Inflammatory macrophage treated with lipopolysaccharide for 1 hour (primary cell): ENCODE measurements around the gene ERI3.

Source experiments
- DNase-seq, 2 donors: peaks; one replicate each; pipeline ENCODE4 v3.0.0-alpha.2; 2020 to 2022

Gene ERI3

GRCh38 chr1:44259090-44259489 lies 96.0 kb downstream of the ERI3 start:
- no peak for DNase-seq

GRCh38 chr1:44256762-44257554 lies 98.1 kb downstream of the ERI3 start:
- no peak for DNase-seq

GRCh38 chr1:44254392-44254910 lies 100.6 kb downstream of the ERI3 start:
- DNase-seq, result no peak

GRCh38 chr1:44251989-44252671 lies 102.9 kb downstream of the ERI3 start:
- no peak for DNase-seq

GRCh38 chr1:44251486-44251885 lies 103.6 kb downstream of the ERI3 start:
- no peak for DNase-seq

- no peak for DNase-seq
These were observed 104.8 kb downstream of the ERI3 start for GRCh38 chr1:44250068-44250781.

GRCh38 chr1:44249543-44249942 lies 105.5 kb downstream of the ERI3 start:
- DNase-seq, result no peak

GRCh38 chr1:44246806-44247205 lies 108.3 kb downstream of the ERI3 start:
- no peak for DNase-seq

- no peak for DNase-seq
These were observed 110.1 kb downstream of the ERI3 start for GRCh38 chr1:44244986-44245385.

GRCh38 chr1:44243782-44244495 lies 111.1 kb downstream of the ERI3 start:
- no peak for DNase-seq

GRCh38 chr1:44242746-44243145 lies 112.3 kb downstream of the ERI3 start:
- DNase-seq, result no peak

- no peak for DNase-seq
These were observed 114.0 kb downstream of the ERI3 start for GRCh38 chr1:44240802-44241671.

- no peak for DNase-seq
These were observed 115.1 kb downstream of the ERI3 start for GRCh38 chr1:44239961-44240371.

- DNase-seq, result no peak
These were observed 115.6 kb downstream of the ERI3 start for GRCh38 chr1:44239331-44239960.

GRCh38 chr1:44238660-44239059 lies 116.4 kb downstream of the ERI3 start:
- DNase-seq, result no peak

- peak; percentile 55 to 83 for DNase-seq
These were observed 117.2 kb downstream of the ERI3 start for GRCh38 chr1:44237721-44238457.

- no peak for DNase-seq
These were observed 118.4 kb downstream of the ERI3 start for GRCh38 chr1:44236490-44237272.

- no peak for DNase-seq
These were observed 119.2 kb downstream of the ERI3 start for GRCh38 chr1:44235808-44236207.

- no peak for DNase-seq
These were observed 121.5 kb downstream of the ERI3 start for GRCh38 chr1:44233593-44233992.

- no peak for DNase-seq
These were observed 124.3 kb downstream of the ERI3 start for GRCh38 chr1:44230796-44231195.
